PC-3 (cell line): ENCODE results near the gene MIPOL1. TPM values are rescaled to one million over a fixed set of nuclear protein-coding genes. Genes with fewer than 3 reads are reported as not detected.
"Not testable (repeated sequence)": the region's sequence is repeated elsewhere in the genome, so short reads cannot be mapped to it uniquely, and the experiment has no call there.

ENCODE experiments used
- ATAC-seq: fragments of 200-7000 bp; cut with Tn5 transposase; 2 replicates; pipeline ENCODE4 v1.9.1; 2020; ENCODE audit warnings: mild to moderate bottlenecking, moderate library complexity
- BruUV-seq: library from RNA; stranded (reverse); fragments of 400-500 nt; replicated peaks from 2 replicates; lab custom pipeline; 2021; lab: Mats Ljungman, UMichigan
- CTCF ChIA-PET: fragments of 300-600 bp; sonication (Branson Sonifier 250); formaldehyde crosslinking; loops from one replicate; lab custom pipeline; 2022; ENCODE audit warnings: antibody characterized with exemption; lab: Charles Lee
- POLR2A ChIA-PET: fragments of 300-600 bp; sonication (Branson Sonifier 250); formaldehyde crosslinking; loops from one replicate; lab custom pipeline; 2022; ENCODE audit warnings: antibody characterized with exemption; ENCODE audit not compliant: unreplicated experiment; lab: Charles Lee
- DNase-seq: peaks from one replicate; pipeline ENCODE4 v3.0.0-alpha.2; 2015
- H2AFZ ChIP-seq: fragments of 300-600 bp; sonication (generic); 2 replicates; pipeline ENCODE4 v1.6.0; 2016; ENCODE audit warnings: antibody characterized with exemption, low read length
- H3F3A ChIP-seq: fragments of 300-600 bp; sonication (generic); one replicate; pipeline ENCODE4 v1.6.0; 2017; ENCODE audit warnings: antibody characterized with exemption, low read length, control low read depth, mild to moderate bottlenecking; ENCODE audit not compliant: unreplicated experiment
- H3K27ac ChIP-seq: fragments of 300-600 bp; sonication (generic); 2 replicates; pipeline ENCODE4 v1.5.1; 2016; ENCODE audit warnings: mild to moderate bottlenecking, low read length
- H3K27me3 ChIP-seq: fragments of 300-600 bp; sonication (generic); 2 replicates; pipeline ENCODE4 v1.6.1; 2016; ENCODE audit warnings: low read length, mixed read lengths
- H3K36me3 ChIP-seq: fragments of 300-600 bp; sonication (generic); 2 replicates; pipeline ENCODE4 v1.6.1; 2016; ENCODE audit warnings: low read depth, mixed run types, low read length, mixed read lengths
- H3K4me1 ChIP-seq: fragments of 300-600 bp; sonication (generic); 2 replicates; pipeline ENCODE4 v1.5.1; 2016; ENCODE audit warnings: low read length; ENCODE audit not compliant: insufficient read depth
- H3K4me2 ChIP-seq: fragments of 300-600 bp; sonication (generic); 2 replicates; pipeline ENCODE4 v1.6.0; 2016; ENCODE audit warnings: low read length
- H3K4me3 ChIP-seq: fragments of 300-600 bp; sonication (generic); 2 replicates; pipeline ENCODE4 v1.5.1; 2016; ENCODE audit warnings: mild to moderate bottlenecking, low read length, mixed read lengths
- H3K79me2 ChIP-seq: fragments of 300-600 bp; sonication (generic); 2 replicates; pipeline ENCODE4 v1.6.1; 2017; ENCODE audit warnings: low read length, mixed read lengths
- H3K9ac ChIP-seq: fragments of 300-600 bp; sonication (generic); 2 replicates; pipeline ENCODE4 v1.6.0; 2016; ENCODE audit warnings: mild to moderate bottlenecking, low read length
- H3K9me2 ChIP-seq: fragments of 300-600 bp; sonication (generic); replicated peaks from 2 replicates; pipeline ENCODE4 v1.6.1; 2016; ENCODE audit warnings: mixed run types, low read length, mixed read lengths
- H3K9me3 ChIP-seq: fragments of 300-600 bp; sonication (generic); 2 replicates; pipeline ENCODE4 v1.6.1; 2016; ENCODE audit warnings: low read length, mixed read lengths
- H4K20me1 ChIP-seq: fragments of 300-600 bp; sonication (generic); 2 replicates; pipeline ENCODE4 v1.6.1; 2016; ENCODE audit warnings: low read length, mixed read lengths
- EZH2 ChIP-seq: fragments of 300-600 bp; sonication (generic); IDR thresholded peaks from one replicate; pipeline ENCODE4 v1.6.1; 2017; ENCODE audit warnings: antibody characterized with exemption, mild to moderate bottlenecking, low read length; ENCODE audit not compliant: unreplicated experiment
- EZH2phosphoT487 ChIP-seq: fragments of 300-600 bp; sonication (generic); IDR thresholded peaks from 2 replicates; pipeline ENCODE4 v1.6.1; 2018; ENCODE audit warnings: mild to moderate bottlenecking, antibody characterized with exemption, low read length, borderline replicate concordance
- intact Hi-C: fragments of 100-400 bp; cut with micrococcal nuclease; formaldehyde crosslinking; loops from 2 replicates; pipeline ENCODE4 v1.9.0; 2023
- total RNA-seq: library from RNA; depleted of rRNA; stranded (reverse); fragments of >200 nt; gene quantifications from 2 replicates; pipeline ENCODE4 v1.2.3, GENCODE V29; 2014
- TF ChIP-seq, protein P1 (sequence below): fragments of 300-600 bp; sonication (generic); conservative IDR thresholded peaks from 2 replicates; pipeline ENCODE4 v1.5.1; 2017; ENCODE audit warnings: antibody characterized with exemption, low read depth, mild to moderate bottlenecking, low read length

MIPOL1 gene
- total RNA-seq, 1 experiment from 2014 or later: 22.5 TPM

DNA sequence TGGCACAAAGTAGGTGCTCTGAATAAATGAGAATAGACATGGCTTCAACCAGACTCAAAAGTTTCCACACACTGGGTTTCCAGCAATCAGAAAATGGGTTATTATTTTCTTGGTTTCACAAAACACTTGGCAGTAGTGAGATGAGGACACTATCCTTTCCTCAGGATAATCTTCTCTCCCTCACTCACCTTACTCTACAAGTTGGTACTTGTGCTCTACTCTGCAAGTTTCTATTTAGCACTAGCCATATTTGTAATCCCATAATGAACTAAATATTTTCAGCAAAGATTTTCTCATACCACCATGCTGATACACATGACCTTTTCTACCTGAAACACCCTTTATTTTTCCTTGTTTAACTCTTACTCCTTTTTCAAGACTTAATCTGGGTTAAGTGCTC lies 259.6 kb downstream of the MIPOL1 start:
- Histone ChIP-seq H3K27ac (no peak overlapping the region), H3K79me2 (no peaks in the 10 kb centered on the region), H3K36me3 (no peaks in the 10 kb centered on the region), H2AFZ (no peak overlapping the region), H3K4me2 (no peak overlapping the region), H3K9me2 (no peaks in the 10 kb centered on the region), H3F3A (no peaks in the 10 kb centered on the region), H3K9me3 (no peaks in the 10 kb centered on the region), H3K27me3 (no peaks in the 10 kb centered on the region), H3K4me1 (peaks cover 6% of the 10 kb centered on the region; the same call in 1 of the 2 replicates), H3K9ac (no peak overlapping the region), H3K4me3 (no peak overlapping the region), H4K20me1 (no peaks in the 10 kb centered on the region)
- DNase-seq (no peak), ATAC-seq (no peak)
- TF ChIP-seq, protein P1, sequence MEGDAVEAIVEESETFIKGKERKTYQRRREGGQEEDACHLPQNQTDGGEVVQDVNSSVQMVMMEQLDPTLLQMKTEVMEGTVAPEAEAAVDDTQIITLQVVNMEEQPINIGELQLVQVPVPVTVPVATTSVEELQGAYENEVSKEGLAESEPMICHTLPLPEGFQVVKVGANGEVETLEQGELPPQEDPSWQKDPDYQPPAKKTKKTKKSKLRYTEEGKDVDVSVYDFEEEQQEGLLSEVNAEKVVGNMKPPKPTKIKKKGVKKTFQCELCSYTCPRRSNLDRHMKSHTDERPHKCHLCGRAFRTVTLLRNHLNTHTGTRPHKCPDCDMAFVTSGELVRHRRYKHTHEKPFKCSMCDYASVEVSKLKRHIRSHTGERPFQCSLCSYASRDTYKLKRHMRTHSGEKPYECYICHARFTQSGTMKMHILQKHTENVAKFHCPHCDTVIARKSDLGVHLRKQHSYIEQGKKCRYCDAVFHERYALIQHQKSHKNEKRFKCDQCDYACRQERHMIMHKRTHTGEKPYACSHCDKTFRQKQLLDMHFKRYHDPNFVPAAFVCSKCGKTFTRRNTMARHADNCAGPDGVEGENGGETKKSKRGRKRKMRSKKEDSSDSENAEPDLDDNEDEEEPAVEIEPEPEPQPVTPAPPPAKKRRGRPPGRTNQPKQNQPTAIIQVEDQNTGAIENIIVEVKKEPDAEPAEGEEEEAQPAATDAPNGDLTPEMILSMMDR: no peak
- TF ChIP-seq EZH2 (no peak), EZH2phosphoT487 (no peak)
- BruUV-seq: no TSS peak
- POLR2A ChIA-PET: no interaction called here
- CTCF ChIA-PET: no interaction called here
- intact Hi-C loops: no loop called here

DNA sequence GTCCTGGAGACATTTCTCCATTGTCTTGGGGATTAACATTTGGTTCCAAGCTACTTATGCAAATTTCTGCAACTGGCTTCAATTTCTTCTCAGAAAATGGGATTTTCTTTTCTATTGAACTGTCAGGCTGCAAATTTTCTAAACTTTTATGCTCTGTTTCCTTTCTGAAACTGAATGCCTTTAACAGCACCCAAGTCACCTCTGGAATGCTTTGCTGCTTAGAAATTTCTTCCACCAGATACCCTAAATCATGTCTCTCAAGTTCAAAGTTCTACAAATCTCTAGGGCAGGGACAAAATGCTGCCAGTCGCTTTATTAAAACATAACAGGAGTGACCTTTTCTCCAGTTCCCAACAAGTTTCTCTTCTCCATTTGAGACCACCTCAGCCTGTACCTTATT lies 264.7 kb downstream of the MIPOL1 start:
- H4K20me1 ChIP-seq, POLR2A ChIA-PET, H3F3A ChIP-seq, H3K4me3 ChIP-seq, H3K9ac ChIP-seq, CTCF ChIA-PET, H3K27me3 ChIP-seq, H3K36me3 ChIP-seq, DNase-seq, ATAC-seq, H3K4me1 ChIP-seq, H3K27ac ChIP-seq, intact Hi-C loops, H2AFZ ChIP-seq, BruUV-seq, H3K9me3 ChIP-seq, H3K4me2 ChIP-seq, H3K9me2 ChIP-seq, H3K79me2 ChIP-seq: not testable (repeated sequence)

DNA sequence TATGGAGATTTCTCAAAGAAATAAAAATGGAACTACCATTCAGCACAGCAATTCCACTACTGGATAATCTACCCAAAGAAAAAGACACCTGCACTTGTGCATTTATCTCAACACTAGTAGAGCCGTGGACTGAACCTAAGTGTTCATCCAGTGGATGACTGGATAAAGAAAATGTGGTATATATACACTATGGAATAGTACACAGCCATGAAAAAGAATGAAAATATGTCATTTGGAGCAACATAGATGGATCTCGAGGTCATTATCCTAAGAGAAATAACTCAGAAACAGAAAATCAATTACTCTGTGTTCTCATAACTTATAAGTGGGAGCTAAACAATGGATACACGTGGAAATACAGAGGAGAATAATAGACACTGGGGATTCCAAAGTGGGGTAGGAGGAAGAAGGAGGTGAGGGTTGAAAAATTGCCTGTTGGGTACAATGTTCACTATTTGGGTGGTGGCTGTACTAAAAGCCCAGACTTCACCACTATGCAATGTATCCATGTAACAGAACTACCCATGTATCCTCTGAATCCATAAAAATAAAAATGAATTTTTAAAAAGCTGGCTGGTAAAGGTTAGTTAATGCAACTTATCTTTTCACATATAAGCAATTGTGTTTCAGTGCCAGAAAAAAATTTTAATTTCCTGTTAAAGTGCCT lies 266.6 kb downstream of the MIPOL1 start:
- no peak overlapping the region for H3K4me3 ChIP-seq
- H3K27me3 ChIP-seq: no peaks in the 10 kb centered on the region
- no peaks in the 10 kb centered on the region for H3K79me2 ChIP-seq
- DNase-seq (no peak), ATAC-seq (no peak)
- POLR2A ChIA-PET: interaction anchor here (0.6 kb wide), 1 partner anchor 125 kb away, joined by 4 read pairs; no protein-coding TSS in a partner anchor
- CTCF ChIA-PET: no interaction called here
- H3K9me2 ChIP-seq: no peaks in the 10 kb centered on the region
- H3K36me3 ChIP-seq: no peaks in the 10 kb centered on the region
- TF ChIP-seq, protein P1: no peak
- no peak for TF ChIP-seq EZH2phosphoT487
- TF ChIP-seq EZH2: no peak
- BruUV-seq: no TSS peak
- no peak overlapping the region for H3K27ac ChIP-seq
- no peak overlapping the region for H3K4me2 ChIP-seq
- intact Hi-C loops: no loop called here
- H3K4me1 ChIP-seq: no peaks in the 10 kb centered on the region
- peaks cover 4% of the 10 kb centered on the region for H3F3A ChIP-seq
- no peak overlapping the region for H3K9ac ChIP-seq
- no peaks in the 10 kb centered on the region for H3K9me3 ChIP-seq
- H4K20me1 ChIP-seq: no peaks in the 10 kb centered on the region
- H2AFZ ChIP-seq: no peak overlapping the region
